HepG2 (cell line): ENCODE results near the gene TFF2. TPM values are rescaled to one million over a fixed set of nuclear protein-coding genes. Genes with fewer than 3 reads are reported as not detected.

Experiments used
- ATAC-seq: fragments of 200-7000 bp; cut with Tn5 transposase; 3 replicates; pipeline ENCODE4 v1.9.1; 2020; ENCODE audit warnings: mild to moderate bottlenecking, moderate library complexity
- BruUV-seq: library from RNA; stranded (reverse); fragments of 400-500 nt; replicated peaks from 2 replicates; lab custom pipeline; 2021; lab: Mats Ljungman, UMichigan
- CTCF ChIA-PET: fragments of 300-600 bp; formaldehyde crosslinking; extraction: SDS; loops from one replicate; lab custom pipeline; 2021; ENCODE audit warnings: low total read pairs, inconsistent platforms, low intra/inter-chr PET ratio; lab: Yijun Ruan, JAX
- POLR2A ChIA-PET: fragments of 350-600 bp; sonication (Branson Sonifier 250); formaldehyde crosslinking; loops from one replicate; lab custom pipeline; 2020; ENCODE audit warnings: antibody characterized with exemption, inconsistent platforms; lab: Yijun Ruan, JAX
- DNase-seq: peaks from one replicate; pipeline ENCODE4 v3.0.0-alpha.2; 2015; ENCODE audit warnings: low spot score
- FAIRE-seq: peaks from 3 replicates; lab custom pipeline; 2011; peaks lifted over from hg19 to GRCh38; lab: Jason Lieb, UNC
- H2AFZ ChIP-seq: one replicate; pipeline ENCODE4 v1.6.1; 2011; ENCODE audit warnings: low read length, inconsistent platforms
- H3K27ac ChIP-seq: fragments of 300-600 bp; 3 replicates; pipeline ENCODE4 v1.8.0; 2011; ENCODE audit warnings: mixed run types, mild to moderate bottlenecking, mixed read lengths, low read length, inconsistent platforms; ENCODE audit not compliant: insufficient read depth; ENCODE audit errors: extremely low read length
- H3K27me3 ChIP-seq, 2 experiments: fragments of 200-600 bp in 1 of 2; 2 replicates in 1 of 2; 3 replicates in 1 of 2; pipeline versions ENCODE4 v1.6.0 to v1.8.0; 2011; ENCODE audit warnings: low read length in 2 of 2, mild to moderate bottlenecking in 2 of 2, moderate library complexity in 2 of 2, inconsistent platforms in 1 of 2; ENCODE audit not compliant: insufficient read depth in 2 of 2, control insufficient read depth in 1 of 2
- H3K36me3 ChIP-seq, 2 experiments: fragments of 200-600 bp in 1 of 2; replicated peaks in 1 of 2; 2 replicates in 1 of 2; 3 replicates in 1 of 2; pipeline versions ENCODE4 v1.5.1 to v1.8.0; 2011; ENCODE audit warnings: low read length in 2 of 2, inconsistent platforms in 1 of 2; ENCODE audit not compliant: insufficient read depth in 2 of 2, control insufficient read depth in 1 of 2
- H3K4me1 ChIP-seq: 2 replicates; pipeline ENCODE4 v1.5.1; 2012; ENCODE audit warnings: low read length, inconsistent platforms; ENCODE audit not compliant: insufficient read depth
- H3K4me2 ChIP-seq: 2 replicates; pipeline ENCODE4 v1.6.0; 2011; ENCODE audit warnings: low read depth, low read length, inconsistent platforms
- H3K4me3 ChIP-seq, 3 experiments: fragments of 200-600 bp in 1 of 3; sonication (generic), shearing (Covaris generic) in 1 of 3; replicated peaks in 1 of 3; 2 replicates each; pipeline ENCODE4 v1.5.1; 2011 to 2016; ENCODE audit warnings: low read length in 3 of 3, inconsistent platforms in 2 of 3, low read depth in 2 of 3, mild to moderate bottlenecking in 2 of 3, control low read depth in 1 of 3, mixed read lengths in 1 of 3; ENCODE audit not compliant: insufficient read depth in 1 of 3
- H3K79me2 ChIP-seq: one replicate; pipeline ENCODE4 v1.6.1; 2011; ENCODE audit warnings: low read length, inconsistent platforms; ENCODE audit not compliant: insufficient read depth
- H3K9ac ChIP-seq: 2 replicates; pipeline ENCODE4 v1.6.0; 2011; ENCODE audit warnings: mild to moderate bottlenecking, low read depth, low read length, inconsistent platforms; ENCODE audit not compliant: insufficient read depth
- H3K9me3 ChIP-seq: 2 replicates; pipeline ENCODE4 v1.5.1; 2012; ENCODE audit warnings: mild to moderate bottlenecking, low read length
- H4K20me1 ChIP-seq: 2 replicates; pipeline ENCODE4 v1.6.0; 2011; ENCODE audit warnings: inconsistent platforms, mild to moderate bottlenecking, low read length, moderate library complexity; ENCODE audit not compliant: insufficient read depth
- ADNP ChIP-seq: sonication (generic); formaldehyde crosslinking; IDR thresholded peaks from 2 replicates; pipeline ENCODE4 v1.4.0; 2020; ENCODE audit warnings: missing genetic modification reagents
- CEBPB ChIP-seq: IDR thresholded peaks from 2 replicates; pipeline ENCODE4 v1.6.1; 2011; ENCODE audit warnings: low read depth, low read length, improper control_type of control experiment, borderline replicate concordance
- XBP1 ChIP-seq: sonication (generic); formaldehyde crosslinking; IDR thresholded peaks from 2 replicates; pipeline ENCODE4 v1.5.0; 2020; ENCODE audit warnings: missing genetic modification reagents
- ZNF513 ChIP-seq: sonication (generic); formaldehyde crosslinking; conservative IDR thresholded peaks from 2 replicates; pipeline ENCODE4 v1.5.0; 2020; ENCODE audit warnings: missing genetic modification reagents
- ZNF609 ChIP-seq: sonication (generic); formaldehyde crosslinking; IDR thresholded peaks from 2 replicates; pipeline ENCODE4 v1.4.0; 2020; ENCODE audit warnings: mild to moderate bottlenecking, missing genetic modification reagents, borderline replicate concordance
- WGBS: methylation state at CpG from one replicate; pipeline ENCODE4 v1.1.6; 2017; ENCODE audit warnings: low lambda C conversion rate; 5-methylcytosine and 5-hydroxymethylcytosine counted together
- in situ Hi-C: cut with HindIII; loops from 2 replicates; pipeline ENCODE4 v1.10.0; 2017; ENCODE audit warnings: low pct_unique_long_range_greater_than_20kb; ENCODE audit not compliant: extremely low pct_ligation_motif_present
- intact Hi-C: fragments of 100-400 bp; cut with micrococcal nuclease; formaldehyde crosslinking; loops from one replicate; pipeline ENCODE4 v1.10.0; 2022; ENCODE audit not compliant: unreplicated experiment
- polyA plus RNA-seq, 8 experiments: library from polyadenylated mRNA; depleted of rRNA in 3 of 8; stranded (reverse) in 7 of 8; unstranded in 1 of 8; fragments of >200 nt; fragmentation: Illumina TruSeq in 4 of 8; extraction: Trizol in 4 of 8; gene quantifications; 2 replicates each; pipeline versions ENCODE4 v1.2.1 to v1.2.3, GENCODE V29; 2011 to 2016; ENCODE audit warnings: low read depth in 4 of 8, missing spikeins in 1 of 8, mixed read lengths in 1 of 8; ENCODE audit not compliant: insufficient read depth in 1 of 8
- total RNA-seq, 5 experiments: library from RNA; depleted of rRNA; stranded (reverse); fragments of >200 nt; fragmentation: Illumina TruSeq; extraction: Trizol; gene quantifications; 2 replicates each; pipeline ENCODE4 v1.2.3, GENCODE V29; 2016; ENCODE audit warnings: low read depth in 1 of 5

The TFF2 gene
- total and polyA plus RNA-seq, 2 of the 13 experiments (the other 11 are each of a cell fraction or from before 2014, with no cell fraction given): 1.5 TPM; not detected in 1

- TF ChIP-seq ZNF609 (CRISPR knock-in tag) (no peak), XBP1 (CRISPR knock-in tag) (no peak)
- TF ChIP-seq, all 625 proteins: peak for 0
These were observed 1.1 kb downstream of the TFF2 start (continued) for GRCh38 chr21:42349420-42350317.

GRCh38 chr21:42348762-42349161 lies 2.0 kb downstream of the TFF2 start:
- H4K20me1 ChIP-seq: no peaks in the 10 kb centered on the region
- H3K4me3 ChIP-seq: no peak overlapping the region
- DNase-seq (no peak), ATAC-seq (no peak), FAIRE-seq (no peak)
- ChIA-PET POLR2A (no interaction called here), CTCF (no interaction called here)
- H3K4me2 ChIP-seq: no peak overlapping the region
- WGBS: 60% methylated on average over 1 of the region's 2 CpGs
- no peak overlapping the region for H3K9ac ChIP-seq
- H3K36me3 ChIP-seq: no peaks in the 10 kb centered on the region
- no peaks in the 10 kb centered on the region for H3K9me3 ChIP-seq
- H3K79me2 ChIP-seq: no peaks in the 10 kb centered on the region
- intact Hi-C loops (no loop called here), in situ Hi-C loops (no loop called here)
- no peak overlapping the region for H2AFZ ChIP-seq
- H3K27ac ChIP-seq: no peak overlapping the region
- peaks cover 16% of the 10 kb centered on the region for H3K4me1 ChIP-seq
- H3K27me3 ChIP-seq: peaks cover 0 to 19% of the 10 kb centered on the region in 2 experiments; a peak in 1 of 5 replicates
- TF ChIP-seq CEBPB (no peak), ADNP (CRISPR knock-in tag) (no peak), ZNF513 (no peak)
- BruUV-seq: no TSS peak
